HG02870 (cell line): ENCODE data around the gene ZNF532.

ENCODE experiments used
- ATAC-seq: cut with Tn5 transposase; IDR thresholded peaks from one replicate; pipeline ENCODE4 v1.9.1; 2021; ENCODE audit warnings: mild to moderate bottlenecking, moderate library complexity; ENCODE audit not compliant: unreplicated experiment

ZNF532 gene

GRCh38 chr18:58937071-58937886, 72.6 kb downstream of the ZNF532 start:
- ATAC-seq, result no peak

GRCh38 chr18:58937887-58938267, 73.2 kb downstream of the ZNF532 start:
- ATAC-seq, result no peak

DNA sequence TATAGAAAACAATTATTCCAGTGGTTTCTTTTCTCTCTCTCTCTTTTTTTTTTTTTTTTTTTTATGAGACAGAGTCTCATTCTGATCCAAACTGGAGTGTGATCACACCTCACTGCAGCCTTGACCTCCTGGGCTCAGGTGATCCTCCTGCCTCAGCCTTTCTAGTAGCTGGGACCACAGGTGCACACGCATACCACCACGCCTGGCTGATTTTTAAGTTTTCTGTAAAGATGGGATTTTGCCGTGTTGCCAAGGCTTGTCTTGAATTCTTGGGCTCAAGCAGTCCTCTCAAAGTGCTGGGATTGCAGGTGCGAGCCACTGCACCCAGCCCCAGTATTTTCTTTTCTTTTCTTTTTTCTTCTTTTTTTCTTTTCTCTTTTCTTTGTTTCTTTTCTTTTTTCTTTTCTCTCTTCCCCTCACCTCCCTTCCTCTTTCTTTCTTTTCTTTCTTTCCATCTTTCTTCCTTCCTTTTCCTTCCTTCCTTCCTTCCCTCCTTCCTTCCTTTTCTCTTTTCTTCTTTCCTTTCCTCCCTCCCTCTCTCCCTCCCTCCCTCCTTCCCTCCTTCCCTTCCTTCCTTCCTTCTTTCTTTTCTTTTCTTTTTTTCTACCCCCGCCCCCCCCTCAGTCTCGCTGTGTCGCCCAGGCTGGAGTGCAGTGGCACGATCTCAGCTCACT, 76.9 kb downstream of the ZNF532 start:
- no peak for ATAC-seq

- no peak for ATAC-seq
These were observed 79.2 kb downstream of the ZNF532 start for GRCh38 chr18:58943896-58944295.

GRCh38 chr18:58947136-58947732, 82.6 kb downstream of the ZNF532 start:
- peak; percentile 45 for ATAC-seq

DNA sequence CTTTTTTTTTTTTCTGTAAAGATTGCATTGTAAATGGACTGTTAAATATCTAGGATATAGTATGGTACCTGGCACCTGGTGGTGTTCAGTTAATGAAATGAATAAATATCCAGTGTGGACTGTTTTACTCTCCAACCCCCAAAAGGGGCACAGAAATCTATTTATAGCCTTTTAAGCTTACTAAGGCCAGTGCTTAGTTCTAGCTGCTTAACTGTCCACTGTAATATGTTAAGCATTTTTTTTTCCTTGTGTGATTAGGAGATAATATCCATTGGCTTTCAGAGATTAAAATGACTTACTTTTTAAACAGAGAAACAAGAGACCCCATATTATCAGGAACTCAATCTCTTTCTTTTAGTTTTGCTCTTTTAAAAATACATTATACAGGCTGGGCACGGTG, 84.4 kb downstream of the ZNF532 start:
- no peak for ATAC-seq

DNA sequence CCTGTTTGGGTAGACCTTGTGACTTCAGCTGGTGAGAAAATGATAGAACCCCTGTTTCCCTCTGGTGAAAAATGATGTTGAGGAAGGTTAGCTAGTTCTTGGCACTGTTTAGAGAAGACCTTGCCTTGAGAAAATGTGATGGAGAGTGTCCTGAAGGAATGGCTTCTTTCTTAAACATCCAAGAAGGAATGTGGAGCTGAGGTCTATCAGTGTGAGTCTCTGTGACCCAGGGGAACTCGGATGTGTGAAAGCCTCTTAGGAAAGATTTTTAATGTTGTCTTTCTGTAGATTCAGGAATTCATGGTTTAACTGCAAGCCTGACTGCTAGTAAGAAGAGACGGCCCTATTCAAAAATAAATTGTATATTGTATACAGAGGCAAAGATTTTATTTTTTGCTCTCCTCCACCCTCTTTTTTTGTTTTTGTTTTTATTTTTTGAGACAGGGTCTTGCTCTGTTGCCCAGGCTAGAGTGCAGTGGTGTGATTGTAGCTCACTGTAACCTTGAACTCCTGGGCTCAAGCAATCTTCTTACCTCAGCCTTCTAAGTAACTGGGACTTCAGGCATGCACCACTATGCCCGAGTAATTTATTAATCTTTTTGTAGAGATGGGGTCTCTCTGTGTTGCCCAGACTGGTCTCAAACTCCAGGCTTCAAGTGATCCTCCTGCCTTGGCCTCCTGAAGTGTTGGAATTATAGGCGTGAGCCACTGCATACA, 87.5 kb downstream of the ZNF532 start:
- ATAC-seq, result no peak

DNA sequence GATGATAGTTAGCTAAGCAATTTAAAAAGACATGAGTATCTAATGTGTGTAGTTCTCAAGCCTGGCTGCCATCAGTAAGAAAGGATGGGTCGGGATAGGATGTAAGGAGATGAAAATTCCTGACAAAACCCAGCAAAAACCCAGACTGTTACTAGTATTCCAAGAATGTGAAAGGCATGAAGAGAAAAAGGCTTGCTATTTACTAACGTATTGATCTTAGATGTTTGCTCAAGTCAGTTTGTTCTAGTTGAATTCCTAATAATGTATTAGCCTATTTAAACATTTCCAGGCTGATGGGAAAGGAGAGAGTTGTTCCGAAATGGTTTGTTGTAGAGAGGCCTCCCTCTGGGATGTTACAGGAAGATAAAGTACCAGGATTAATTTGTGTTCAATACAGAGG, 88.2 kb downstream of the ZNF532 start:
- no peak for ATAC-seq

DNA sequence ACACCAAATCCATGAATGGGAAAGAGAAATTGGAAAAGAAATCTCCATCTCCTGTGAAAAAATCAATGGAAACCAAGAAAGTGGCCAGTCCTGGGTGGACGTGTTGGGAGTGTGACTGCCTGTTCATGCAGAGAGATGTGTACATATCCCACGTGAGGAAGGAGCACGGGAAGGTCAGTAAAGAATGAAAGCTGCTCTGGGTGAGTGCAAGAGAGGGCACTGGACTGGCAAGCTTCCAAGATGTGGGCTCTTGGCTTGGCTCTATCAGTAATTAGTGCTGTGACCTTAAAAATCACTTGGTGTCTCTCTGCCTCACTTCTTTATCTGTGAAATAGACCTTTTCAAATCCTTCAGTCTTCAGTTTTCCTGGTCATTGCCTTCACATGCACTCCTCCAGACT, 89.0 kb downstream of the ZNF532 start:
- ATAC-seq, result no peak

GRCh38 chr18:58955001-58955400, 90.3 kb downstream of the ZNF532 start:
- ATAC-seq, result no peak

DNA sequence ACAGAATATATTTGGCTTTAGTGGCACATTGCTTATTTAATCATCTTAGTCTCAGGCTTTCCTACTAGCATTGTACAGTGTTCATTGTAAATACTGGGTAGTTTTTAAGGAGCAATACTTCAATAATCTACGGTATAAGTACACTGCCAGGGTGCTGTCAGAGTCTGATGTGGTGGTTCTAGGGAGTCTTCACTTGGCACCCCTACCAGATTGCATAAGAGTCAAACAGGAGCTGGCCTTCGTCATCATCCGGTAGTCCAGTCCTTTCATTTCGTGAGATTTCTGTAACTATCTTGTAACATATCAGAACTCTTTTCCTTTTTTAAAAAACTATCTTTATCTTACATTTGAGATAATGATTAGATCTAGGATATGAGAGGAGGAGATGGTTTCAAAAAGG, 91.1 kb downstream of the ZNF532 start:
- no peak for ATAC-seq

DNA sequence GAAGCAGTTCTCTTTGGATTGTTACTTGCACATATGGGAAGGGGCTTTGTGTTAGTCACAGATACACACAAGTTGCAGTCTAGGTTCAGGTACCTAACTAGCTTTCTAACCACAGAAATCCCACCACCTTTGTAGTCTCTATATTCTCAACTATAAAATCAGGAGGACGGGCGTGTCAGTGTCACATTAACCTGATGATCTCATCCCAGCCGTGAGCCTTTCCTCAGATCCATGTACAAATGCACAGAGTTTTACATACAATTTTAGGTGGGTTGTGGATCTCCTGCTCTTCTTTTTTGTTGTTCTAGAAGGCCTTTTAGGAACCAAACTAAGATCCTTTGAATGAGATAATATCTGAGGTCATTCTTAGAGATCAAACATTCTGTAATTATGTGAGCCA, 94.0 kb downstream of the ZNF532 start:
- ATAC-seq, result no peak

- no peak for ATAC-seq
These were observed 95.8 kb downstream of the ZNF532 start for GRCh38 chr18:58960508-58960907.

DNA sequence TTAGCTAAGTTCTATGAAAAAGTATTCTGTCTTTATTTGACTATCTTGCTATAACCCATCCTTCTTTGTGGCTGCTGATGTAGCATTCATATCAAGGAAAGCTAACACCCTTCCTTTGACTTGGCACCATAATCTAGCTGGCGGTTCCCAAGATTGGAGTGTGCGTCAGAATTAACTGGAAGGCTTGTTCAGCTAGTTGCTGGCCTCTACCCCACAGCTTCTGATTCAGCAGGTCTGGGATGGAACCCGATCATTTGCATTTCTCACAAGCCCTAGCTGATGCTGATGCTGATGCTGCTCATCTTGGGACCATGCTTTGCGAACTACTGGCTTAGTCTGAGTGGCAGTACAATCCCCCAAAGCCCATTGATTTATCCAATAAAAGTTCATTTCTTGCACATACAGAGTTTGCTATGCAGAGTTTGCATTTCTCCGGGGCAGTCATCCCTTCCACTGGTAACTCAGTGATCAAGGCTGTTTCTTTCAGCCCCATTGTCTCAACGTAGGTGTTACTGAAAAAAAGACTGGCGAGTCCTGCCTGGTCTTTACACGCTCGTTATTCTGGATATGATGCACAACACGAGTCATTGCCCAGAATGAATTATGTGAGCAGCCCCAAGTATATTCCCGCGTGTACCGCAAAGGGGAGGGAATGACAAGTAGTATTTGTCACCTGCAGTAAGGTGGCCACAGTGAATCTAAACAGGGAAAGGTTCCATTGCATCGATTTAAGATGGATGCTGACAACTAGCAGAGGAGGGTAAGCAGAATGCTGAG, 96.5 kb downstream of the ZNF532 start:
- ATAC-seq, result no peak

GRCh38 chr18:58962336-58962735, 97.7 kb downstream of the ZNF532 start:
- ATAC-seq, result no peak

DNA sequence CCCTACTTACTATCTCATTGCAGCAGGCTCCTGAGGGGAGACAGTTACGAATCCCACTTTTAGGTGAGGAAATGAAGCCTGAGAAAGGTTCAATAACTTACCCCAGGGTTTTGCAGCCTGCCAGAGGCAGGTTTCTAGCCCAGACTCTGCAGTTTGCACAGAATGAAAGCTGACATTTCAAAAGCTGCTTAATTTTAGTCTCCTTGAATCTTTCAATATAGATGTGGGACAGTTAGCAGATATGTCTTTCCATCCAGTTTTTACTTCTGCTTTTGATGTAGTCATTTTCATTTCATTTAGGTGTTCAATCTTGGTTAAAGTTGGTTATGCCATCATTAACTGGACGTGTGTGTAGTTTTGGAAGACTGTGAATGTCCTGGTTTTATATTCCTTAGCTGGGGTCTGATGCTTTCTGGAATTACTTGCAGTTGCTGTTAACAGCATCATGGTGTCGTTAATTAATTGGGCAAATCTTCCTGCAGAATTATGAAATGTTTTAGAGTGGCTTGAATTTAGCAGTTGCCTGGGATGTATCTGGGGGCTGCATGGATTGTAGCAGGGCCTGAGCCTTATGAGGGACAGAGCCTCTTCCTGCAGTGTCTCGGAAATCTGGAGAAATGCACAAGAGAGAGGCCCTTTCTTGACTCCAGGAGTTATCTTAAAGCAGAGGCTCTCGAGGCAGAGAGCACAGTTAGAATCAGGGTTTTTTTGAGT, 100.8 kb downstream of the ZNF532 start:
- ATAC-seq, result no peak

GRCh38 chr18:58966005-58966677, 101.5 kb downstream of the ZNF532 start:
- ATAC-seq, result no peak

GRCh38 chr18:58966704-58967103, 102.0 kb downstream of the ZNF532 start:
- ATAC-seq, result no peak

- no peak for ATAC-seq
These were observed 103.1 kb downstream of the ZNF532 start for GRCh38 chr18:58967751-58968254.
